ENCODE measurements around the gene CA11. TPM values are rescaled to one million over a fixed set of nuclear protein-coding genes. Genes with fewer than 3 reads are reported as not detected.
A peak's percentile ranks its signal among the peaks of the same experiment; 100 is the strongest.

CA11 gene
- total and polyA plus RNA-seq, 9 of the 15 experiments (the other 6 are each of a cell fraction or from before 2014, with no cell fraction given): 2.9 to 19.9 (median 8.3) TPM

GRCh38 chr19:48623556-48624066 is 22.4 kb downstream of the CA11 start (continued):
- TF ChIP-seq CBX2 (IDR thresholded peaks at IDR 0.05; ENCODE audit: insufficient read depth, low read length, poor library complexity, severe bottlenecking): no peak
- TF ChIP-seq DPF2 (IDR thresholded peaks at IDR 0.05): peak; percentile 63; the same call in 1 of the 2 replicates
- TF ChIP-seq FOXK1 (CRISPR knock-in tag; IDR thresholded peaks at IDR 0.05; ENCODE audit: borderline replicate concordance): peak; percentile 59; the same call in 1 of the 2 replicates
- TF ChIP-seq TCF7L2 (IDR thresholded peaks at IDR 0.05; ENCODE audit: low read depth, low read length): no peak
- TF ChIP-seq ATF3 (IDR thresholded peaks at IDR 0.05): peak; percentile 34; the same call in 1 of the 2 replicates
- TF ChIP-seq ATF3 (CRISPR knock-in tag; conservative IDR thresholded peaks at IDR 0.05): no peak
- no peak for TF ChIP-seq ZBTB1 (CRISPR knock-in tag; IDR thresholded peaks at IDR 0.05; ENCODE audit: borderline replicate concordance, low read depth)
- TF ChIP-seq ZBTB5 (IDR thresholded peaks at IDR 0.05): 0 out of 2 replicates have a peak, but pooled peaks have one; percentile 38
- no peak for TF ChIP-seq FIP1L1 (IDR thresholded peaks at IDR 0.05; ENCODE audit: low read depth, low read length, poor library complexity, severe bottlenecking)
- TF ChIP-seq HES1 (IDR thresholded peaks at IDR 0.05; ENCODE audit: low read depth): peak; percentile 51; the same call in 1 of the 2 replicates
- no peak for TF ChIP-seq PRDM10 (IDR thresholded peaks at IDR 0.05; ENCODE audit: partially characterized antibody)
- no peak for TF ChIP-seq NELFE (IDR thresholded peaks at IDR 0.05; ENCODE audit: insufficient read depth, insufficient read length)
- TF ChIP-seq PBX2 (CRISPR knock-in tag; IDR thresholded peaks at IDR 0.05; ENCODE audit: low read depth): no peak
- 0 out of 2 replicates have a peak, but pooled peaks have one; percentile 11 for TF ChIP-seq PBX2 (tag; conservative IDR thresholded peaks at IDR 0.05; ENCODE audit: low read depth)
- no peak for TF ChIP-seq NCOA6 (IDR thresholded peaks at IDR 0.05)
- TF ChIP-seq HLTF (IDR thresholded peaks at IDR 0.05): 0 out of 2 replicates have a peak, but pooled peaks have one; percentile 18
- TF ChIP-seq SRSF9 (IDR thresholded peaks at IDR 0.05; ENCODE audit: borderline replicate concordance, low read depth, low read length): no peak
- no peak for TF ChIP-seq CAMTA2 (CRISPR knock-in tag; conservative IDR thresholded peaks at IDR 0.05)

Data from K562 (cell line).